GM18907 (cell line): ENCODE data around the gene RALA.
A peak's percentile ranks its signal among the peaks of the same experiment; 100 is the strongest.

Experiments used
- ATAC-seq: cut with Tn5 transposase; IDR thresholded peaks from one replicate; pipeline ENCODE4 v1.9.1; 2021; ENCODE audit warnings: mild to moderate bottlenecking, moderate library complexity; ENCODE audit not compliant: unreplicated experiment

The RALA gene

GRCh38 chr7:39623047-39623731, at the start of gene RALA:
RALA (plus strand) TSS chr7:39623572; CDS start chr7:39686668, 63,096 bp downstream.
- peak; percentile 96 for ATAC-seq

GRCh38 chr7:39574673-39575349, 48.6 kb upstream of the RALA start:
- no peak for ATAC-seq

- ATAC-seq, result no peak
Measured at GRCh38 chr7:39577229-39577874, 46.0 kb upstream of the RALA start.

GRCh38 chr7:39580149-39580874, 43.1 kb upstream of the RALA start:
- peak; percentile 93 for ATAC-seq

DNA sequence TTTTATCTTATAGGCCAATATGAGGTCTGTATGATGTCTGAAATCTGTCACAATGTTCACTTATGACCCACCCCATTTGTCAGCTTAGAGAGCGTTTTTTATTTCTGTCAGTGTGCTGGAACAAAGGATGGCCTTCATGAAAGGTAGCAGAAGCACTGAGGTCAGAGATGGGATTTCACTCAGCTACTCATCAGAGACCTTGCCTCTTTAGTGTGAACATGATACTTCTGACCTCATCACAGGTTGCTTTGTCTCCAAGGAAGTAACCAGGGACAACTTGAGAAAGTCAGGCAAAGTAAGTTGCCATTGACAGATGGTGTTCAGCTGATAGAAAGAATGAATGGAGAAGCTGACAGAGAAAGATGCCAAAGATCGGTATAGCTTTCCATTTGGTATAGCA, 40.8 kb upstream of the RALA start:
- ATAC-seq, result no peak

DNA sequence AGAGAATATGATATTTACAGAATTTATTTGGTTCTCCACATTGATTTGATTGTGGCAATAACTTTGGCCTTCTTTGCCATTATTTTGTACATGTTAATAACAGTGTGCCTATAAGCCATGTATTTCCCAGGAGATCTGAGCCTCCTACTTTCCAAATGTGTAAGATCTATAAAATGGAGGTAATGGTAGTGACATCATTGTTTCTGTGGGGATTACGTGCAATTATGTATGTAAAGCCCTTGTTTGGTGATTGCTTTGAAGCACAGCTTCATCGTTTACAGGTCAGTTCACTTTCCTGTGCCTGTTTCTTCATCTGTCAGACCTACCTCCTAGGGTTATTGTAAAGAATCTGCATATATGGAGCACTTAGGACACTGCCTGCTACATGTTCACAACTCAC, 39.8 kb upstream of the RALA start:
- ATAC-seq, result no peak

- no peak for ATAC-seq
Measured at GRCh38 chr7:39587393-39587792, 36.0 kb upstream of the RALA start.

DNA sequence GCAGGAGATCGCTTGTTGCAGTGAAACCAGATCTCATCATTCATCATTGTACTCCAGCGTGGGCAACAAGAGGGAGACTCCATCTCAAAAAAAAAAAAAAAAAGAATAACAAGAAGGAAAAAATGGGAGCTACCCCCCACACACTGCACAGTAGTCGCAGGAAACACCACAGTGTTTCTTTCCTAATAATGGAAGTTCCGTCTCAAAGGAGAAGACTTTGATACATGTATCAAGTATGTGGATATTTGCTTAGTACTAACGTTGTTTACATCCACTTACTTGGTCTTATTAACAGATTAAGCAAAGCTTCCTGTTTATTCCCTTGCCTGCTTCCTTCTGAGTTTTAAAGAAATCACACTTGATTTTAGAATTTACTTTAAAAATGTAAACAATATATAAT, 35.0 kb upstream of the RALA start:
- no peak for ATAC-seq

DNA sequence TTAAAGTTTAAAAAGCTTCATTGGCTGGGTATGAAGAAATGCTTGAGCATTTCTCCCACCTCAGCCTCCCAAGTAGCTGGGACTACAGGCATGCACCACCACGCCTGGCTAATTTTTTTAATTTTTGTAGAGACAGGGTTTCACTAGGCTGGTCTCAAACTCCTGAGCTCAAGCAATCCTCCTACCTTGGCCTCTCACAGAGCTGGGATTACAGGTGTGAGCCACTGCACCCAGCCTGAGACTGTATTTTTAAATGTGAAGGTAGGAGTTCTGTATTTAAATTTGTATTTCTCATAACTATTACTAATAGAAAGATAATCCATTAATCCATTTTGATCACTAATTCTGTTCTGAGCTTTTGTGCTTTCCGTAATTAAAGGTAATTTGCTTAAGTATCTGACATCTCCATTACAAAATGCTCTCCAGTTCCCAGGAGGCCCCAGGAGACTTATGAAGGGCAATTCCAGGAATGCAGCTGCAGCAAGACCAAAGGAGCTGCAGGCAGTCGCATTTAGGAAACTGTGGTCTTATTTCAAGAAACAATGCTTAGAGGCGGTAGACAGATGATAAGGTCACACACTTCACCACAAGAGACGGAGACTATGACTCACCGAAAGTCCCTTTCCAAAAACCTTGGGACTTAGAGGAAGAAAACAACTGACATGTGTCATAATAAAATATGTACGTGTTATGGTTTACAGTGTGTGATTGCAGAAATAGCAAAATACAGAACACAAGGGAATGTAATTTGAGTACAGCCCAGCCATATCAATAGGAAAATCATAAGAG, 33.9 kb upstream of the RALA start:
- peak; percentile 95 for ATAC-seq

DNA sequence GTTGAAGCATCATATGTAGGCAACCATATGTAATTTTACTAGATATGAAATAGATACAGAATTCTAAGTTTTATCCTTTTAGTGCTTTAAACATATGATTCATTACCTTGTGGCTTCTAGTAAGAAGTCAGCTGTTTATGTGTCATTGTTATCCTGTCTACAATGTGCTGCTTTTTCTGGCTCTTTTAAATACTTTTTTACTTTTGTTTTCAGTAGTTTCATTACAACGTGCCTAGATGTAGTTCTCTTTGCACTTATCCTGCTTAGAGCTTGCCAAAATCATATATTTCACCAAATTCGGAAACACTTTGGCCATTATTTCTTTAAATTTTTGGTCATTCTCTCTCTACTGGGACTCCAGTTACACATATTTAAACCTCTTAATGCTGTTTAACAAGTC, 30.8 kb upstream of the RALA start:
- no peak for ATAC-seq

DNA sequence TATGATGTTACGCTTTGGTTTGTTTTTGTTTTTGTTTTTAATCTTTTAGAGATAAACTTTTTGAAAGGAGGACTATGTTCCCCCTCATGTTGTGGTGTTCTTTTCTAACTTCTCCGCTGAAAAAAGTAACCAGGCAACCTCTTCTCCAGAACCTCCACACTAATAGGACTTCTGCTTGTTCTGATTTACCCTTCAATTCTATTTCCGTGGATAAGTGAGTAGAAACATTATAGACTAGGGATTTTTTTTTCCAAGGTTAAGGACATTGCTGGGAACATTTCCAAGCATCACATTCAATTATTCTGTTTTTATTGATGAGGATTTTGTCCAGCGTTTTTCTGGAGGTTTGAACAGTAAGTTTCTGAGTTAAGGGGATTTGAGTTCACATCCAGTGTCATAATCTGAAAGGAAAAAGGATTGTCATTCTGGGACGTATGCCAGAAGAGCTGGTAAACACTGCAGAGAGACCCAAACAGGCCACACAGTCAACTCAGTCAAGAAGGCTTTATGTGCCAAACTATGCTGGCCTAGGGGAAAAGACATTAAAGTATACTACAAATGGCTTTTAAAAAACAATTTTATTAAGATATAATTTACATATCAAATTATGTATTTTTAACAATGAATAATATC, 28.3 kb upstream of the RALA start:
- no peak for ATAC-seq

DNA sequence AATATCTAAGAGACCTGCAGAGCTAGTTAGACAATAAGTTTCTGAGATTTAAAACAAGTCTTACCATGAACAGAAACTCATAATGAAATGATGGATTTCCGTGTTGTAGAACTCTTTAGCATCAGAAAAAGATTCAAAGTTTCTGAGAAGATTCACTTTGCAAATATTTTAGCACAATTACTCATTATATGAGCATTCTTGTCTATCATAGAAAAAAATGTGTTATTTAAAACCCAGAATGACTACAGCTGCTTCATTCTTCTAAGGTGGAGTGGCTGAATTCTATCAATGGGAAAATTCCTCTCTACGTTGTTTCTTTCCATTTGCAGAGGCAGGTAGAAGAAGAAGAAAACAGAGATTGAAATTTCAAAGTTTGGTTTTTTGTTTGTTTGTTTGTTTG, 21.0 kb upstream of the RALA start:
- no peak for ATAC-seq

GRCh38 chr7:39603924-39604323, 19.4 kb upstream of the RALA start:
- ATAC-seq, result no peak

- ATAC-seq, result peak; percentile 90
Measured at GRCh38 chr7:39605087-39605486, 18.3 kb upstream of the RALA start.

DNA sequence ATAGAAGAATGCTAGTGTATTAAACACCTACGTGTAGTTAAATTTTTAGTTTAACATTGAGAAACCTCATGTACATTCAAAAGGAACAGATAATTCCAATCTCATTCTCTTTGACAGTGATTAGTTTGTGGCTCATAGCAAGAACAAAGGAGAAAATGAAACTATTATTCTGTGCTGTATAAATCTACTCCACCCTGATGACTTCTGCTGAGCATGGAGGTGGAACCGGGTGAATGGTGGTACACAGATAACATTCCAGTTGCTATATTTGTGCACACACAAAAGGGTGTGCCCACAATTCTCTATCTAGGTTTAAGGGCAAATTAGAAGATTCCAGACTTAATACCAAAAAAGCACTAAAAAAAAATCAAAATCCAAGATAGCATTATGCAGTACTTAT, 17.0 kb upstream of the RALA start:
- no peak for ATAC-seq

- no peak for ATAC-seq
Measured at GRCh38 chr7:39606941-39607340, 16.4 kb upstream of the RALA start.

GRCh38 chr7:39607865-39608264, 15.5 kb upstream of the RALA start:
- ATAC-seq, result no peak

GRCh38 chr7:39608278-39608677, 15.1 kb upstream of the RALA start:
- no peak for ATAC-seq

- ATAC-seq, result no peak
Measured at GRCh38 chr7:39609113-39609934, 14.0 kb upstream of the RALA start.

GRCh38 chr7:39609935-39610263, 13.5 kb upstream of the RALA start:
- ATAC-seq, result no peak
